H1 (cell line): ENCODE data around the gene CADM1. TPM values are rescaled to one million over a fixed set of nuclear protein-coding genes. Genes with fewer than 3 reads are reported as not detected.

Experiments
- CTCF ChIA-PET: fragments of 300-600 bp; sonication (Branson Sonifier 250); formaldehyde crosslinking; loops from one replicate; lab custom pipeline; 2021; ENCODE audit not compliant: partially characterized antibody; lab: Charles Lee
- POLR2A ChIA-PET: fragments of 300-600 bp; sonication (Branson Sonifier 250); formaldehyde crosslinking; loops from one replicate; lab custom pipeline; 2021; ENCODE audit warnings: inconsistent platforms; ENCODE audit not compliant: partially characterized antibody; lab: Charles Lee
- DNase-seq, 2 experiments: peaks; one replicate each; pipeline versions ENCODE4 v3.0.0 to v3.0.0-alpha.2; 2010 to 2022; ENCODE audit warnings: low spot score in 2 of 2, low read depth in 1 of 2, mixed read lengths in 1 of 2
- FAIRE-seq: peaks from 2 replicates; lab custom pipeline; 2011; peaks lifted over from hg19 to GRCh38; lab: Jason Lieb, UNC
- H2AFZ ChIP-seq: 2 replicates; pipeline ENCODE4 v1.8.1; 2012; ENCODE audit warnings: low read length, inconsistent platforms
- H2AK5ac ChIP-seq: 2 replicates; pipeline ENCODE4 v1.6.1; 2013; ENCODE audit warnings: low read depth, low read length
- H2BK120ac ChIP-seq: replicated peaks from 2 replicates; pipeline ENCODE3; 2013; ENCODE audit warnings: low read depth, low read length, inconsistent platforms
- H2BK12ac ChIP-seq: 2 replicates; pipeline ENCODE4 v1.6.1; 2013; ENCODE audit warnings: low read depth, low read length
- H2BK15ac ChIP-seq: 2 replicates; pipeline ENCODE4 v1.6.1; 2013; ENCODE audit warnings: low read length
- H2BK20ac ChIP-seq: 2 replicates; pipeline ENCODE4 v1.6.1; 2013; ENCODE audit warnings: low read length
- H2BK5ac ChIP-seq: 2 replicates; pipeline ENCODE4 v1.6.1; 2013; ENCODE audit warnings: low read depth, low read length
- H3K14ac ChIP-seq: 2 replicates; pipeline ENCODE4 v1.6.1; 2013; ENCODE audit warnings: inconsistent platforms; ENCODE audit not compliant: insufficient read length
- H3K18ac ChIP-seq: 2 replicates; pipeline ENCODE4 v1.6.1; 2013; ENCODE audit warnings: low read length; ENCODE audit errors: extremely low read depth
- H3K23ac ChIP-seq: 2 replicates; pipeline ENCODE4 v1.6.1; 2013; ENCODE audit warnings: inconsistent platforms; ENCODE audit not compliant: insufficient read length
- H3K23me2 ChIP-seq: 2 replicates; pipeline ENCODE4 v1.6.1; 2013; ENCODE audit warnings: low read depth, low read length
- H3K27ac ChIP-seq: 2 replicates; pipeline ENCODE4 v1.6.1; 2011; ENCODE audit warnings: low read depth, low read length, inconsistent platforms
- H3K27me3 ChIP-seq, 4 experiments: replicated peaks in 1 of 4; 1 replicate in 1 of 4; 2 replicates in 3 of 4; pipeline versions ENCODE4 v1.6.1 to v1.8.1; 2011 to 2013; ENCODE audit warnings: low read length in 3 of 4, mild to moderate bottlenecking in 3 of 4, inconsistent platforms in 2 of 4, mixed read lengths in 2 of 4, moderate library complexity in 1 of 4; ENCODE audit not compliant: control insufficient read depth in 3 of 4, insufficient read depth in 3 of 4; ENCODE audit errors: extremely low read depth in 1 of 4
- H3K36me3 ChIP-seq, 4 experiments: 2 replicates each; pipeline versions ENCODE4 v1.6.1 to v1.8.1; 2011 to 2013; ENCODE audit warnings: mild to moderate bottlenecking in 4 of 4, low read length in 3 of 4, moderate library complexity in 2 of 4, control low read depth in 1 of 4, inconsistent platforms in 1 of 4; ENCODE audit not compliant: insufficient read depth in 4 of 4, control insufficient read depth in 2 of 4
- H3K4ac ChIP-seq: replicated peaks from 2 replicates; pipeline ENCODE3; 2013; ENCODE audit warnings: low read length, low read depth, mixed read lengths, inconsistent platforms; ENCODE audit not compliant: insufficient read length
- H3K4me1 ChIP-seq, 4 experiments: replicated peaks in 1 of 4; 1 replicate in 1 of 4; 2 replicates in 3 of 4; pipeline versions ENCODE4 v1.6.1 to v1.8.1; 2011 to 2013; ENCODE audit warnings: low read length in 3 of 4, inconsistent platforms in 2 of 4, mixed read lengths in 1 of 4; ENCODE audit not compliant: insufficient read depth in 4 of 4, control insufficient read depth in 3 of 4
- H3K4me2 ChIP-seq, 2 experiments: 2 replicates each; pipeline versions ENCODE4 v1.6.1 to v1.8.1; 2011 to 2013; ENCODE audit warnings: low read depth in 2 of 2, low read length in 2 of 2, control low read depth in 1 of 2, inconsistent platforms in 1 of 2, mild to moderate bottlenecking in 1 of 2; ENCODE audit not compliant: insufficient read depth in 1 of 2
- H3K4me3 ChIP-seq, 4 experiments: fragments of 200-600, 300-600 bp in 1 of 4; sonication (generic), shearing (Covaris generic), sonication (Bioruptor Twin) in 1 of 4; 2 replicates each; pipeline versions ENCODE4 v1.5.1 to v1.8.1; 2011 to 2016; ENCODE audit warnings: low read length in 4 of 4, low read depth in 3 of 4, control low read depth in 2 of 4, inconsistent platforms in 2 of 4, mild to moderate bottlenecking in 2 of 4, mixed read lengths in 1 of 4, moderate library complexity in 1 of 4; ENCODE audit not compliant: insufficient read depth in 2 of 4; ENCODE audit errors: extremely low read depth in 1 of 4
- H3K56ac ChIP-seq: replicated peaks from 2 replicates; pipeline ENCODE3; 2013; ENCODE audit warnings: low read depth, mild to moderate bottlenecking, mixed read lengths, low read length, inconsistent platforms; ENCODE audit not compliant: insufficient read length
- H3K79me1 ChIP-seq: 2 replicates; pipeline ENCODE4 v1.6.1; 2013; ENCODE audit warnings: low read depth, low read length, control low read depth
- H3K79me2 ChIP-seq, 2 experiments: 2 replicates each; pipeline versions ENCODE4 v1.6.1 to v1.8.1; 2012 to 2013; ENCODE audit warnings: low read length in 2 of 2, mild to moderate bottlenecking in 2 of 2, inconsistent platforms in 1 of 2; ENCODE audit not compliant: insufficient read depth in 2 of 2, control insufficient read depth in 1 of 2
- H3K9ac ChIP-seq, 4 experiments: replicated peaks in 1 of 4; 1 replicate in 1 of 4; 2 replicates in 3 of 4; pipeline versions ENCODE4 v1.6.1 to v1.8.1; 2011 to 2013; ENCODE audit warnings: low read depth in 3 of 4, low read length in 3 of 4, control low read depth in 2 of 4, mild to moderate bottlenecking in 2 of 4, moderate library complexity in 2 of 4, inconsistent platforms in 1 of 4; ENCODE audit errors: extremely low read depth in 1 of 4
- H3K9me3 ChIP-seq, 2 experiments: 2 replicates each; pipeline versions ENCODE4 v1.6.1 to v1.8.1; 2012 to 2013; ENCODE audit warnings: mild to moderate bottlenecking in 2 of 2, moderate library complexity in 2 of 2, control low read depth in 1 of 2, inconsistent platforms in 1 of 2, low read depth in 1 of 2, low read length in 1 of 2, mixed read lengths in 1 of 2; ENCODE audit not compliant: insufficient read depth in 2 of 2
- H4K20me1 ChIP-seq, 2 experiments: replicated peaks in 1 of 2; 2 replicates each; pipeline versions ENCODE3 to v1.8.1; 2011 to 2013; ENCODE audit warnings: inconsistent platforms in 2 of 2, low read length in 2 of 2, mild to moderate bottlenecking in 1 of 2; ENCODE audit not compliant: insufficient read depth in 2 of 2, control insufficient read depth in 1 of 2
- H4K5ac ChIP-seq: 2 replicates; pipeline ENCODE4 v1.6.1; 2013; ENCODE audit warnings: low read length, low read depth, mixed read lengths, inconsistent platforms; ENCODE audit not compliant: insufficient read length
- H4K8ac ChIP-seq: 2 replicates; pipeline ENCODE4 v1.8.0; 2013; ENCODE audit warnings: mild to moderate bottlenecking, moderate library complexity, low read length, inconsistent platforms; ENCODE audit not compliant: insufficient read depth; ENCODE audit errors: extremely low read depth
- H4K91ac ChIP-seq: replicated peaks from 2 replicates; pipeline ENCODE3; 2013; ENCODE audit warnings: low read length, mixed read lengths, inconsistent platforms; ENCODE audit not compliant: insufficient read length
- JUND ChIP-seq: IDR thresholded peaks from 2 replicates; pipeline ENCODE4 v1.6.1; 2011; ENCODE audit warnings: mild to moderate bottlenecking, improper control_type of control experiment, low read length
- POLR2A ChIP-seq, 2 experiments: IDR thresholded peaks; 1 replicate in 1 of 2; 2 replicates in 1 of 2; pipeline ENCODE4 v1.6.1; 2011; ENCODE audit warnings: low read depth in 2 of 2, low read length in 2 of 2, mild to moderate bottlenecking in 2 of 2; ENCODE audit errors: control extremely low read depth in 1 of 2
- TCF12 ChIP-seq: IDR thresholded peaks from 2 replicates; pipeline ENCODE4 v1.6.1; 2011; ENCODE audit warnings: low read depth, mild to moderate bottlenecking, low read length
- WGBS, 2 experiments: shearing (Covaris generic) in 1 of 2; methylation state at CpG; one replicate each; pipeline versions ENCODE4 v1.1.6 to v1.1.7; 2013 to 2015; ENCODE audit warnings: low lambda C conversion rate in 2 of 2, mixed read lengths in 2 of 2, inconsistent platforms in 1 of 2, low coverage in 1 of 2, missing lambda C conversion rate in 1 of 2; ENCODE audit not compliant: insufficient replicate concordance in 2 of 2, insufficient coverage in 1 of 2, insufficient read length in 1 of 2; ENCODE audit errors: extremely low coverage in 1 of 2, missing lambda C conversion rate in 1 of 2; 5-methylcytosine and 5-hydroxymethylcytosine counted together
- polyA plus RNA-seq, 7 experiments: library from polyadenylated mRNA; depleted of rRNA in 3 of 7; stranded (reverse) in 5 of 7; unstranded in 2 of 7; fragments of >200 nt in 5 of 7; fragments of 200-250 nt in 2 of 7; gene quantifications; 1 replicate in 5 of 7; 2 replicates in 1 of 7; 4 replicates in 1 of 7; pipeline versions ENCODE4 v1.2.1 to v1.2.3, GENCODE V29; 2011 to 2013; ENCODE audit warnings: missing spikeins in 2 of 7, mixed read lengths in 2 of 7
- total RNA-seq: library from RNA; stranded (reverse); fragmentation: NEBNext Ultra II Directional; extraction: Animal tissue kit (Norgen Biotek cat#: 25700); gene quantifications from 2 replicates; pipeline ENCODE4 v1.2.1, GENCODE V29; 2021

Gene CADM1
- total and polyA plus RNA-seq, 2 of the 8 experiments (the other 6 are each of a cell fraction or from before 2014, with no cell fraction given) = 8.3 to 25.3 TPM

- no peak for DNase-seq
- Histone ChIP-seq H3K27me3 (no peaks in the 10 kb centered on the region), H2BK120ac (no peak overlapping the region), H2BK15ac (no peak overlapping the region), H3K9me3 (no peaks in the 10 kb centered on the region), H3K4me3 (no peak overlapping the region), H3K9ac (no peak overlapping the region), H3K56ac (no peak overlapping the region), H3K23me2 (no peaks in the 10 kb centered on the region), H3K4me2 (no peak overlapping the region), H3K79me1 (no peaks in the 10 kb centered on the region), H3K14ac (no peak overlapping the region), H3K36me3 (no peaks in the 10 kb centered on the region), H3K79me2 (no peaks in the 10 kb centered on the region), H3K4ac (no peak overlapping the region), H2AK5ac (no peak overlapping the region), H2BK12ac (no peak overlapping the region), H4K8ac (no peak overlapping the region), H3K27ac (no peak overlapping the region), H2BK20ac (no peak overlapping the region), H3K18ac (no peak overlapping the region), H2AFZ (no peak overlapping the region), H2BK5ac (no peak overlapping the region), H3K4me1 (no peaks in the 10 kb centered on the region), H3K23ac (no peak overlapping the region), H4K20me1 (no peaks in the 10 kb centered on the region), H4K5ac (no peak overlapping the region), H4K91ac (no peak overlapping the region)
- TF ChIP-seq JUND (no peak), TCF12 (no peak), POLR2A (IDR thresholded peaks at IDR 0.05; ENCODE audit: control extremely low read depth in 1 of 2, low read depth in 2 of 2, low read length in 2 of 2) (no peak)
- POLR2A ChIA-PET = no interaction called here
- FAIRE-seq = no peak
- CTCF ChIA-PET = interaction anchor here (0.7 to 1.2 kb wide), 3 partner anchors 16 to 1005 kb away, joined by 3 read pairs; no protein-coding TSS in a partner anchor
- WGBS, 2 experiments = 89% methylated on average over 4 of the region's 4 CpGs; no CpG with 5 or more reads in 1 of the 2 experiments
These were observed 206.9 kb downstream of the CADM1 start for GRCh38 chr11:115297330-115297729.
